ENCODE results near the gene RASL10B.
"Not testable (repeated sequence)": the region's sequence is repeated elsewhere in the genome, so short reads cannot be mapped to it uniquely, and the experiment has no call there.

RASL10B gene, protein sequence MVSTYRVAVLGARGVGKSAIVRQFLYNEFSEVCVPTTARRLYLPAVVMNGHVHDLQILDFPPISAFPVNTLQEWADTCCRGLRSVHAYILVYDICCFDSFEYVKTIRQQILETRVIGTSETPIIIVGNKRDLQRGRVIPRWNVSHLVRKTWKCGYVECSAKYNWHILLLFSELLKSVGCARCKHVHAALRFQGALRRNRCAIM

DNA sequence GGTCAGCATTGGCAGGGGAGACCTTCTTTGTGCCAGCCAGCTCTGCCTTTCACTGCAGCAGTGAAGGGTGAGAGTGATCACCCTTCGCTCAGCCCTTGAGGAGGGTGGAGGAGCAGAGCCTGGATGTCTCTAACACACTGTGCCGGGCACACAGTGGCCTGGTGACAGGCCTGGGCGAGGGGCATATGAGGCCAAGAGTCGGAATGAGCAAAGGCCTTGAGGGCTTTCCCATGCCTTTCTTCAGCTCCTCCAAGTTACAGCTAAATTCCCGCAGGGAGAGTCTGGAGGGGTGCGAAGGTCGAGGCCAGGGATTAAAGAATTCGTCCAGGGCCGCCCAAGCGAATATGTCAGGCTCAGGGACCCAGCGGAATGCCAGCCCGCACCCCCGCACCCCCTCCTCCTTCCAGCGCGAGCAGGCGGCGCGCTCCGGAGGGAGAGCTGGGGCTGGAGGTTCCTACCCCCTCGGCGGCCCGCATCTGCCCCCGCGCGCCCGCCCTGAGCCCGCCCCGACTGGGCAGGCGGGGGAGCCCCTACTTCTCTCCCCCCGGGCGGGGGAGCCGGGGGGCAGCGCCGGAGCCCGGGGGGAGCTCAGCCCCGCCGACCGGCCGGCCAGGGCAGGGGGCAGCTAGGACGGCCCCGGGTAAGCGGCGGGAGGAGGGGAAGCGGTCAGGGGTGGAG, at the start of gene RASL10B:
Gene RASL10B (plus strand): TSS at position 401 of the 678 bp plus-strand sequence. CDS start 3,546 bp downstream, outside the sequence.
- peak; percentile 41 for DNase-seq

GRCh38 chr17:35683591-35683990, 47.8 kb upstream of the RASL10B start:
- no peak for DNase-seq

DNA sequence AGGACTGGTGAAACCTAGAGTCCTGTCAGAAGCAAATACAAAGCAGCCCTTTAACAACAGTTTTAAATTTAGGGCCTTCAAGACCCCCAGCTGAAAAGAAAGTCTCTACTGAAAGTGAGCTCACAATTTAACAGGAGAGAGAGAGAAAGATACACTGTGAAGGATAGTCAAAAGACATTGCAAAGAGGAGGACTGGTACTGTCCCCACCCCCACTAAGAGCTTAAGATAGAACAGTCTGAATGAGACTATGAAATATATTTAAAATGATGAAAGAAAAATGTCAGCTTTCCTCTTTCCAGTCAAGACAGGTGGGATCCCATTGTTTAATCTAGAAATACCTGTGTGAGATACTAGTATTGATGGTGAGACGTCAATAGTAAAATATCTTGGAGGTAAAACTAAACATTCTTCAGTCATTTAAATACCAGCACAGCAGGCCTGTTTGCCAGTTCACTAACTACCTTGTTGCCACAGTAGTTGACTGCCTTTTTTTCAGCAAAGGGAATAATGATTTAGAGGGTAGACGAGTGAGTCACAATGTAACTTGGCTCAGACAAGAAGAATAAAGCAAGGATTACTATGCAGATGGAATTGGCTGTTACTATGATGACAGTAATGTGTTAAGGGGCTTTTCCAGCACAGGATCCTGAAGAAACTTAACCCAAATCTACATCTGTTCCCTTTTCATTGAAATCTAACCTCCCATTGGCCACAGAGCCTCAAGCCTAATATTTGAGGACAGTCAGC, 47.2 kb upstream of the RASL10B start:
- DNase-seq, result no peak

DNA sequence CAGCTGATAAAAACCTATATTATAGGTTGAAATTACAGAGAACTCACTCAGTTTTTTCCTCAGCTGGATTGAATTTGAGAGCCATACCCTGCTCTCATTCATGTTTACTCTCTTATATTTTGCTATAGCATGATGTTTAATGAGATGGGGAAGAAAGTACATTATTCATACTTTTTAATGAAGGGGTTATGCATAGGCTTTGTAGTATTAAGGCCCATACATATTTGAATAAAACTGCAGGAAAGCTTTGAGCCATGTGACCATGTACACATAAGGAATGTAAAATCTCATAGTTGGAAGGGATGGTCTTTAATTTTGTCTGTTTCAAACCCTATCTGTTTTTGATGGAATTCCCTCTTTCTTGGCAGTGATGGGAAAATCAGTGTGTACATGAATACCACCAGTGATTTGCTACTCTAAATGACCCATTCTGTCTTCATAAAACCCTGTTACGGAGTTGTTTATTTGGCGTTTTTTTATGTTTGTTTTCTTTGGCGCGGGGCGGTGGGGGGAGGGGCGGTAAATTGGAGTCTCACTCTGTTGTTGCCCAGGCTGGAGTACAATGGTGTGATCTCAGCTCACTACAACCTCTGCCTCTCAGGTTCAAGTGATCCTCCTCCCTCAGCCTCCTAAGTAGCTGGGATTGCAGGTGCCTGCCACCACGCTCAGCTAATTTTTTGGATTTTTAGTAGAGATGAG, 38.8 kb upstream of the RASL10B start:
- no peak for DNase-seq

DNA sequence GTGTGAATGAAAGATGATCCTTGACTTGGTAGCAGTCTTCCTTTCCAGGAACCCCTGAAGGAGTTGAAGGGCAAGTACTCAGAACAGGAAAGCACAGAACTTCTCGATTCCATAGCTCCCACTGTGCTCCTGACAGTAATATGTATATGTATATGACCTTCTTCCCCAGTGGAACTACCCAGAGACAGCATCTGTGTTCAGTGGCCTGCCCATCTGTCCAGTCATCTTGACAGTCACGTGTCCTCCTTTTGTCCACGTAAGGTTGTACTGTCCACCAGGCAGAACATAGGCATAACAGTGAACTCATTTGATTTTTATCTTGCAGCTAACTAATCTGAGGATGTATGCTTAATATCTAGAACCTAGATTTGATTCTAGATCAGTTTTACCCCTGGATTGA, 37.8 kb upstream of the RASL10B start:
- no peak for DNase-seq

DNA sequence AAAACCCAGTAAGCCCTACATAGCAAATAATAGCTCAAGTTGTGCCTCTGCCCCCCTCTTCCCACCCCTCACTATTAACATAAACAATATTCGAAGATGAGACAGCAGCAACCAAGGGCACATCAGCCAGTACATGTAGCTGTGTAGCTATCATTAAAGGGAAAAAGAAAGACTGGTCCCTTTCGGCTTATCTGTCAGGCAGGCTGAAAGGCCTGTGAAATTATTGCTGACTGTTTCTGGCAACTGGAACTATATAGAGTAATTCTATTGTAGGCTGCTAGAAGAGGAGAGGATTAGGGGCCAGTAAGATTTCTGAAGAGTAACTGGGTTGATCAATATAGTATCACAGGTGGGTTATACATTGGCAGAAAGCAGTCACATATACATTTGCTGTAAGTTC, 36.5 kb upstream of the RASL10B start:
- no peak for DNase-seq

- DNase-seq, result no peak
These were observed 35.8 kb upstream of the RASL10B start for GRCh38 chr17:35695613-35696012.

GRCh38 chr17:35698800-35699199, 32.6 kb upstream of the RASL10B start:
- DNase-seq, result no peak

DNA sequence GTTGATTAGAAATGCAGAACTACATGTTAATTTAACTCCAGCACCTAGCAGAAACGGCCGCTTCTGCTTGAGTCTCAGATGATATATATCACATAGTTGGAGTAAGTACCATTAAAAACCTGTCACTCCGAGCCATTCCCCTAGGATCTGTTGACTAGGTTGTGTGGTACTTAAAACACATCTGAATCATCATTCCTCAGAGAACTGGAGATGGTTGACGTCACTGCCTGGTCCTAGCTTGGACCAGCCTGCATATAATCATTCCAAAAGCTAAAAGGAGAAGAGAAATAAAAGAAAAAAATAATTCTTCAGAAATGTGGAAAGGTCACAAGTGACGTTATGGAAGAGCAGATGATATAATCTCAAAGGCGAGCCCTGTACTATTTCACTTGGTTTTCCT, 31.3 kb upstream of the RASL10B start:
- no peak for DNase-seq

DNA sequence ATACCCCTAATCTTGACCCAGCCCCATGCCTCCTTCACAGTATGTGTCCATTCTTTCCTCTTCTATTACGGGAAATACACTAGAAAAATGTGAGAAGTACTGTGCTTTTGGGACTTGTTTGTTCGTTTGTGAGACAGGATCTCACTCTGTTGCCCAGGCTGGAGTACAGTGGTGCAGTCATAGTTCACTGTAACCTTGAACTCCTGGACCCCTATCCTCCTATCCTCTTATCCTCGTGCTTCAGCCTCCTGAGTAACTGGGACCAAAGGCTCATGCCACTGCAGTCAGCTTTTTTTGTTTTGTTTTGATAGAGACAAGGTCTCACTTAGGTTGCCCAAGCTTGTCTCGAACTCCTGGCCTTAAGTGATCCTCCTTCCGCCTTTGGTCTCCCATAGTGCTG, 29.9 kb upstream of the RASL10B start:
- no peak for DNase-seq

DNA sequence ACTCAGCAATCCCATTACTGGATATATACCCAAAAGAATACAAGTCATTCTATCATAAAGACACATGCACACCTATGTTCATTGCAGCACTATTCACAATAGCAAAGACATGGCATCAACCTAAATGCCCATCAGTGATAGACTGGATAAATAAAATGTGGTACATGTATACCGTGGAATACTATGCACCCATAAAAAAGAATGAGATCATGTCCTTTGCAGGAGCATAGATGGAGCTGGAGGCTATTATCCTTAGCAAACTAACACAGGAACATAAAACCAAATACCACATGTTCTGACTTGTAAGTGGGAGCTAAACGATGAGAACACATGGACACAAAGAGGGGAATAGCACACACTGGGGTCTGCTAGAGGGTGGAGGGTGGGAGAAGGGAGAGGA, 28.1 kb upstream of the RASL10B start:
- DNase-seq, result not testable (repeated sequence)

DNA sequence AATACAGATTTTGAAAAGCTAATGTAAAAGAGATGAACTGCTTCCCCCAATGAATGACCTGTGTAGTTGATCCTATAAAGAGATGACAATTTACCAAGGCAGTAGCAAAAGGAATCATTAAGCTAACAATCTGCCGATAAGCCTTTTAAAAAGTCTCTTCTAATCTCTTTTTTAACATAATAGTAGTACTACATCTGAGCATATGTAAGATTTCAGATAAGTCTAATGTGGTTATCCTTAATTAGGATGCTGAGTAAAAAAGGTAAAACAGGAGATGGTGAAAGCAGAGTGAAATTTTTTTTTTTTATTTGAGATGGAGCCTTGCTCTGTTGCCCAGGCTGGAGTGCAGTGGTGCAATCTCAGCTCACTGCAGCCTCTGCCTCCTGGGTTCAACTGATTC, 26.2 kb upstream of the RASL10B start:
- DNase-seq, result no peak

DNA sequence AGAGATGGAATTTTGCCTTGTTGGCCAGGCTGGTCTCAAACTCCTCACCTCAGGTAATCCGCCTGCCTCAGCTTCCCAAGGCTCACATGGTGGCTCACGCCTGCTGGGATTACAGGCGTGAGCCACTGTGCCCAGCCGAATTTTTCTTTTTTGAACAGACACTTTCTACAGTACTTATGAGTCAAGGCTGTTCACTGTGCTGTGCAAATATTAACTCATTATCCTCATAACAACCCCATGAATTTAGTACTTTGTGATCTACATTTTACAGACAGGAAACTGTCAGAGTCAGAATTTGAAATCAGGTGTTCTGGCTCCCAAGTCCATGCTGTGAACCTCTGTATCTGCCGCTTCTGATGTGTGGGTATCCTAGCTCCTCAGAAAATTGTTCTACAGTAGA, 25.7 kb upstream of the RASL10B start:
- DNase-seq, result no peak

GRCh38 chr17:35708149-35708548, 23.3 kb upstream of the RASL10B start:
- no peak for DNase-seq

- no peak for DNase-seq
These were observed 22.5 kb upstream of the RASL10B start for GRCh38 chr17:35708951-35709350.

DNA sequence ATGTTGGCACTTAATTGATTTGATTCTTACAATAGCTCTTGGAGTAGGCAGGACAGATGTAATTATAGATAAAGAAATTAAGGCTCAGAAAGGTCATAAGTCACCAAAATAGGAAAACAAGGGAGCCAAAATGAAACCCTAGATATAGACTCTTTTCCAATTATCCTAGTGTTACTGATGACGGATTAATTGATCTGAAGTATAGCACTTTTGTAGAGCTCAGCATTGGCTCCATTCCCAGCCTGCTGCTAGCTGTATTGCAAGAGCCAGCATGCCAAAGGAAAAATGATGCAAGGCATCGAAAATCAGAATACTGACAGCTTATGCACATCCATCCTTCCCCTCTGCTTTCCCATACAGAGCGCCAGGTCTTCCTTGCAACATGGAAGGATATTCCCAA, 21.6 kb upstream of the RASL10B start:
- DNase-seq, result no peak

- DNase-seq, result no peak
These were observed 20.5 kb upstream of the RASL10B start for GRCh38 chr17:35710950-35711349.

DNA sequence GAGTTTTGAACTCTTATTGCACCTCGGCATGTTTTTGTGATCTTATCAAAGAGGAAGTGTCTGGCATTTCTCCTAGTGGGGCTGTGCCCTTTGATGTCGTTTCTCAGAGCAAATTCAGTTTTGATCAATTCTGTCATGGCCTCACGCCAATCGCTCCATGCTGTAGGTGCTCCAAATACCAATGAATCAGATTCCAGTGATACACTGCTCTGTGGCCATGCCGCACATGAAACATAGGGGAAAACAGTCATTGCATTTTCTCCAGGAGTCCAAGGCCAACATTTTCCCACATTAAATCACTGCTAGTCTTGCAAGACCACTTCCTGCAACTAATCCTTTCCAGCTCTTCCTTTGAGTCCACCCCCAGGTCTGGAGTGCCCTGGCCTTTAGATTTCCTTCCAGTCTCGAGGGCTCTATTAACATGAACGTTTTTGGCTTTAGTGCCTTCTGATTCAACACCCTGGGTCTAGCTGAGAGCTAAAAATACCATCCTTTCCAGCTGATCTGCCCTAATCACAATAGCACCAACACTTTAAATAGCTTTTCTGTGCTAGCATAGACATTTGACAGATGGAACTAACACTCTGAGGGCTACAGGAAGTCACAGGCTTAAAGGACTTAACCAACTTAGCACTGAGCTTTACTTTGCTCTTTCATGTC, 18.2 kb upstream of the RASL10B start:
- no peak for DNase-seq

GRCh38 chr17:35714988-35715387, 16.5 kb upstream of the RASL10B start:
- no peak for DNase-seq

- no peak for DNase-seq
These were observed 16.0 kb upstream of the RASL10B start for GRCh38 chr17:35715416-35715815.

DNA sequence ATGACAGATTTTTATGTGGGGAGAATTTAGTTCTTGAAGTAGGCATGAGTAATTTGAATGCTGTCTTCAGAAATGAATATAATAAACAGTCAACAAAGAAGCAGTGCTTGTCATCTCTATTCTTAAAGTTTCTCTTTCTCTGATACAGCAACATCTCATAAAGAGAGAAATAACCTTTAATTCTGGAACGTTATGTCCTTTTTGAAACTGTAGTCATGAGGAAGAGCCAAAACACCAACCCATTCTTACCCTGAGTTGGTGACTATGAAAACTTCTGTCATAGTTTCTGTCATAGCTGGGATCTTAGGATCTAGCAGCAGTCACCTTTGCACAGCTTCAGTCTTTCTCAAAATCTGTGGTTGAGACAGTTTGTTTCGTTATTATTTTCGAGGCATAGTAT, 15.3 kb upstream of the RASL10B start:
- DNase-seq, result no peak

DNA sequence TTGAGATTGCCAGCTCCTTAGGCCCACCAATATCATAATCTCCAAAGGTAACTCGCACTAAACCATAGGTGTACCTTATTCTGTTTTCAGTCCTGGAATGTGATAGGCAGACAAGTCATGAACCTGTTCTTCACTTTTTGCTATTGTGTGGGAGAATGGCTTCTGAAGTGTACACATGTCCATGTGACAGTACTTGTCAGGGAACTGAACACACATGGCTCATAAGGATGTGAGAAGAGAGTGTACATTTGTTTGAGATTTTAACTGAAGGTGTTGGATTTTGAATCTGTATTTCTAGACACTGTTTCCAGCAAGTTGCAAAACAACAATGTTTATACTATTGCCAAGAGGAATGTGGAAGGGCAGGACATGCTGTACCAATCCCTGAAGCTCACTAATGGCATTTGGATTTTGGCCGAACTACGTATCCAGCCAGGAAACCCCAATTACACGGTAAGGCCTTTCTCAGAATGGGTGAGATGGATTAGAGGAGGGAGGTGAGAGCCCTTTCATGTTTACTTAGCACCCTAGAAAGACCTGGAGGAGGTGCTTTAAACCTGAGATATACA, 14.5 kb upstream of the RASL10B start:
- DNase-seq, result no peak

DNA sequence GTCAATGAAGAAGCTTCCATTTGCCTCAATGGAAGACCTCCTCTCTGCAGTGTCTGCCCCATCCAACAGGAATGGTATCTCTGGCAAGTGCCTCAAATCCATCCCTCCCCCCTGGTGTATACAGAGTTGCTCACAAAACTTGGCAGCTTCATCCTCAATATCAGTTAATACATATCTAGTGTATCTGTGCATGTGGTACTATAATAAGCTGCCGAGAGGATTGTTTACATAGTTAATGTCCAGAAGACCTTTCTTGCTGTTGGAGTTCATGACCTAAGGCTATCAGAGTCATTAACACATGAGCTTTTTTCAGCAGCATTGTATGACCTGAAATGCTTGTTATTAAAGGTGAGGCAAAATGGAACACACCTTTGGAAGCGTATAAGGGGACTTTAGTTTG, 14.0 kb upstream of the RASL10B start:
- no peak for DNase-seq

Data from activated T-cell treated with anti-CD3 and anti-CD28 coated beads for 4 hours (primary cell).